GM10266 (cell line): ENCODE measurements around the gene VPS39.

ENCODE experiments used
- DNase-seq: peaks from one replicate; pipeline ENCODE4 v3.0.0; 2012; ENCODE audit errors: extremely low spot score
- TF ChIP-seq, protein P1 (sequence below): IDR thresholded peaks from 2 replicates; pipeline ENCODE4 v1.5.1; 2012; ENCODE audit warnings: mild to moderate bottlenecking, low read depth; ENCODE audit not compliant: control insufficient read depth, insufficient read depth; ENCODE audit errors: missing control alignments

Gene VPS39

DNA sequence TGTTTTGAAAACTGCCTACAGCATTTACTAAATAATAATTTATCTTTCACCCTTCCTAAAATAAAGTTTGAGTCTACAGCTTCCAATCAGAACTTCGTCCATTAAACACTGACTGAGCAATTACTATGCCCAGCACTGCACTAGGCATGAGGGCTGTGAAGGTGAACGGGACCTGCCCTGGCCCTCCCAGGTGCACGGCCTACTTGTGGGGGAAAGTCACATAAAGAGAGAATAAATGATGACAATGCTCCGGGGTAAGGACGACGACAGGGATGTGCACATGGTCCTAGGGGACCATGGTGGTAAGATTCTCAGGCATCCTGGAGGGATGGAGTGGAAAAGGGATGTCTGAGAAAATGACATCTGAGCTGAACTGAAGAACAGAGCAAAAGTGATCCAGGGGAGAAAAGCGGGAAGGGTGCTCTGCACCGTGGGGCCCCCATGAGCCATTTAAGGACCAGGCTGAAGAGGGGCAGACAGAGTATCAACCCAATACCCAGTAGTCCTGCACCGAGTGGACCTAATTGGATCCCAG lies 63.2 kb downstream of the VPS39 start:
- no peak for DNase-seq
- TF ChIP-seq, protein P1, sequence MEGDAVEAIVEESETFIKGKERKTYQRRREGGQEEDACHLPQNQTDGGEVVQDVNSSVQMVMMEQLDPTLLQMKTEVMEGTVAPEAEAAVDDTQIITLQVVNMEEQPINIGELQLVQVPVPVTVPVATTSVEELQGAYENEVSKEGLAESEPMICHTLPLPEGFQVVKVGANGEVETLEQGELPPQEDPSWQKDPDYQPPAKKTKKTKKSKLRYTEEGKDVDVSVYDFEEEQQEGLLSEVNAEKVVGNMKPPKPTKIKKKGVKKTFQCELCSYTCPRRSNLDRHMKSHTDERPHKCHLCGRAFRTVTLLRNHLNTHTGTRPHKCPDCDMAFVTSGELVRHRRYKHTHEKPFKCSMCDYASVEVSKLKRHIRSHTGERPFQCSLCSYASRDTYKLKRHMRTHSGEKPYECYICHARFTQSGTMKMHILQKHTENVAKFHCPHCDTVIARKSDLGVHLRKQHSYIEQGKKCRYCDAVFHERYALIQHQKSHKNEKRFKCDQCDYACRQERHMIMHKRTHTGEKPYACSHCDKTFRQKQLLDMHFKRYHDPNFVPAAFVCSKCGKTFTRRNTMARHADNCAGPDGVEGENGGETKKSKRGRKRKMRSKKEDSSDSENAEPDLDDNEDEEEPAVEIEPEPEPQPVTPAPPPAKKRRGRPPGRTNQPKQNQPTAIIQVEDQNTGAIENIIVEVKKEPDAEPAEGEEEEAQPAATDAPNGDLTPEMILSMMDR: no peak

DNA sequence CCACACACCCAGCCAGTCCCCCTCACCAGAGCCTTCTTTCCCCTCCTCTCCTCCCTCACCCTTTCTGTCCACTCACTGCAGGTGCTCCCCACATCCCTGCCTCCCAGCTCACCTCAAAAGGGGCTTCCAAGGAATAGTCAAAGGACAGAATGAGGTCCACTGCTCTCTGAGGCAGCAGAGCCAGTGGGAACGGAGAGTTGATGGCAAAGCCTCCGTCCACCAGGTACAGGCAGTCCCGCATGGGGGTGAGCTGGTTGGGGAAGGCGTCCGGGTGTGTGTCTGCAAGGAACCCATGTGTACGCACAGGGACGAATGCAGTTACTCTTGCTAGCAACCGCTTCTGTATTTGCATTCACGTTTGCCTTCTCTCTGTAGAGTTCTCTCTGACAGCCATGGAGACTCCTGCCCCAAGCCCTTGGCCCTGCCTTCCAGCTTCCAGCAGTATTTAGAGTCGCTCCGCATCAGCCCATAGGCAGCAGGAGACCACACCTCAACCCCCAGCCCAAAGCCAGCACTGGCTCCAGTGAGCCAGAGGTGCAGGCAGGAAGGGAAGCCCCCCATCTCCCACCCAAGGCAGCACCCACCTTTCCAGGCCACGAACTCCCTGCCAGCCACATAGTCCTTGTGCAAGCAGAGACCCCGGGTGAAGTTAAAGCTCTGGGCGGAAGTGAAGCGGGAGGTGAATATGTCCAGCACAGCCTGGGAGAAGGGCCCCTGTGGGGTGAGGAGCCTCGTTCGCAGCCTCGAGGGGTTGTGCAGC lies 64.1 kb downstream of the VPS39 start:
- TF ChIP-seq, protein P1: no peak
- DNase-seq: no peak

DNA sequence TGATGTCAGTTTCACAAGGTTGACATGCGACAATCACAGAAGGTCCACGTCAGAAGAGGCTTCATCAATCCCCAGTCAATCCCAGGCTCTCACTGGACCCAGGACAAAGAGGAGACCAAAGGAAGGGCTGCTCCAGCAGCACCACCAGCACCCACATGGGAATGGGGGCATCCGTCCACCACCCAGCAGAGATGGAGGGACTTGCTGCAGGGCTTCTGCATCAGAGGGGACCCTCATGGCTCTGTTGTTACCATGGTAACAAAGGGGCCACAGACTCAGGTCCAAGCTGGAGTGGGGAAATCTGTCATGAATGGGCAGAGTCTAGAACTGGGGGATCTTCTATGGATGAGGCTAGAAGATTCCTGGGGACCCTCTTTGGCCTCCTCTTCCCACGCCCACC lies 64.7 kb downstream of the VPS39 start:
- TF ChIP-seq, protein P1: no peak
- DNase-seq: no peak

DNA sequence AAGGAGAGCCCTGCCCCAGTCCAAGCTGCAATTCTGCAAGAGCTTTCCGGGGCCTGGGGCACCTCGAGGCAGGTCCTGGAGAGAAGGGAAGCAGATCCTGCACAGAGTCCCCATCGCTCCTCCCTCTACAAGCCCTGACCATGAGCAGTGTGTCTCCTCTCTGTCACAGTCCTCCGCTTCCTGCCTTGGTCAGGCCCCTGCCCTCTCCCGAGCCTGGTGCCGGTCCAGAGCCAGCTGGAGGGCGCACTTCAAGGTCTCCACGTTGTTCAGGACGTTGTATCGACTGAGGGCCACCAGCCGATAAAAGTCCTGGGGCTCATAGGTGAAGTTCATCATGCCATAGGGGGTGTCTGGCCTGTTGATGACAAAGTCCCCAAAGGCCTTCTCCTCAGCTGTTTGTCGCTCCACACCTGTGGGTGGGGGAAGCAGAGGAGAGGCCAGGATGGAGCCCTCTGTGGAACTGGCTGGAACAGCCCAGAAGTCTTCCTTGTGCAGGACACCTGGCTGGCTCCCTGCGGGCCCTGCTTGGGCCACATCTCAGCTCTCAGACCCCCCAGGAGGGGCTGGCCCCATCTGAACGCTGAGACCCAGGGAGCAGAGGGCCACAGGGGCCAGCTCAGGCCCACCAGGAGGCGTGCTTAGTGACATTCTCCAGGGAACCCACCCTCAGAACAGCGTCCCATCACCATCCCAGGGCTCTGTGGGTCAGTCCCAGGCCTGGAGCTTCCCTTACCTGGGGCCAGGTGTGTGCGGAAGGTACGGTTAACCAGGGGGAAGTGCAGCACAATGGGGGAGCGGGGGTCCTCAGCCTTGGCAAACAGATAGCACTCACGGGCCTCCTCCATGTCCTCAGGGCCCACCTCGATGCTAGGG lies 66.1 kb downstream of the VPS39 start:
- TF ChIP-seq, protein P1: no peak
- no peak for DNase-seq

DNA sequence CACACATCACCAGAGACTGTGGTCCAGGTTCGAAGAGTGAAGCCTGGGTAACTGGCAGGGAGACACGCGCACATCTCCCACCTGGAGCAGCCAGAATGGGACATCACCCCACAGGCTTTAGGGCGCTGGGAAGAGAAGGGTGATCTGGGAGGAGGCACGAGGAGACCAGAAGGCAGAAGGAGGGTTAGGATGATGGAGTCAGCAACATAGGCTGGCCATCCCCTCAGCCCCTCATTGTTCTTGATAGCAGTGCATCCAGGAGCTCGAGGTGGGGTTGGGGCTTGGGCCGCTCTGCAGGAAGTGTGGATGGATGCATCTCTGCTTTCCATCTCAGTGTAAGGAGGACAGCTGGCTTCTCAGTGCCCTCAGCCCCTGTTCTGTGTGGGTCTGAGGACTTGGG lies 66.9 kb downstream of the VPS39 start:
- TF ChIP-seq, protein P1: no peak

DNA sequence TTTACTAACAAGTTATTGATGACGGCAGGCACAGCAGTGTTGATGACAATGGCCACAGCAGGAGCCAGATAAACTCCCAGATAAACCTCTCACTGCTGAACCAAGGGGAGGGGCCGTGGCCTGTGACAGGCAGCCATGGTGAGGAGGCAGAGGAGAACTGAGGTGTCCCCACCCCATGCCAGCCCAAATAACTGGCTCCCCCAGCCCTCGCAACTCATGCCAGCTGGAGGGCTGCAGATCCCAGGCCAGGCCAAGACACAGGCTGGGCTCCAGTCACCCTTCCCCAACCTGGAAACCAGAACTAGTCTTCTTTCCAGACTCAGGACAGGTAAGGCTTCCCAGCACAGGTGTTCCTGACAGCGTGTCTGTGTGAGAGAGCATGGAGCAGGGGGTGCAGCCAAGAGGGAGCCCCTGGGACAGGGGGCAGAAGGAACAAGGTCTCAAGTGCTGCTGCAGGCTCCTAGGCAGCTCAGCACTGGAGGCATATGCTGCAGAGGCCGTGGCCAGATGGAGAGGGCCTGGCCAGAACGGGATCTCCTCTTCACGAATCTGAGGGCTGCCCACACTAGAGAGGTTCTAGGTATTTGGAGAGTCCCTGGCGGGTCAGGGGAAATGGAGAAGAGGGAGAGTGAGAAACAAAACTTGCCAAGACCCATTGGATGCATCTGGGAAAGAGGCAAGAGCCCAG lies 67.6 kb downstream of the VPS39 start:
- TF ChIP-seq, protein P1: no peak
- no peak for DNase-seq

More for the DNA sequence above, 66.9 kb downstream of the VPS39 start:
- no peak for DNase-seq
